NOMO-1 treated with DMSO at 0.1 percent for 48 hours (cell line): ENCODE measurements around the gene FAM149A.

Source experiments
- DNase-seq: peaks from one replicate; lab custom pipeline; 2025; ENCODE audit not compliant: unreplicated experiment; lab: John Stamatoyannopoulos, UW

The FAM149A gene

DNA sequence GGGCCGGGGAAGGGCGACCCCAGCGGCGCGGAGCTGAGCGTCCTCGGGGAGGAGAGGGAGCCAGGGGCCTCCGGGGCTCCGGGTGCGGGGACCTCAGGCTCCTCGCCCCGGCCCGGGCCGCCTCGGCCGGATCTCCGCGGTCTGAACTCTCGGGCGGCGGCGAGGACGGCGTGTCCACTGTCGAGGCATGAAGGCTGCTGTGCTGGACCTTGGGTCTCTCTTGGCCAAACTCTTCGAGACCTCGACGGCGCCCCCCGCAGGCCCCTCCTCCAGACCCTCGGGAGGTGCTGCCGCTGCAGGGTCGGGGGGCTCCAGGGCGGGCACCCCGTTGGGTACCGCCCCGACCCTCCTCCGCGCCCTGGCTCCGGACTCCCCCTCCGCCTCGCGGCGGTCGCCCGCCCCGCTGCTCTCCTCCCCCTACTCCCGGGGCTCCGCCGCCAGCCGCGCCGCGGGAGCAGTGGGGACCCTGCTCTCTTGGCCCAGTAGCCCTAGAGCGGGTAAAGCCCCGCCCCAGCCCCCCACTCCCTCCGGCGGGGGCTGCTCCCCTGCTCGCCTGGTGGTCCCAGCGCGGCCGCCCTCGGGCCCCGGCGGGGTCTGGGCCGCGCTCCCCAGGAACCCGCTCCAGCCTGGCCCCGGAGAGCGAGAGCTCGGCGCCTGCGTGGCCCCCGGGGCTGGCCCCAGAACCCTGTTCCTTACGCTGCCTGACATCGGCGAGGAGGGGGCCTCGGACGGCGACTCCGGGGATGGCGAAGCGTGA, 564 bp downstream of the FAM149A start:
- no peak for DNase-seq

DNA sequence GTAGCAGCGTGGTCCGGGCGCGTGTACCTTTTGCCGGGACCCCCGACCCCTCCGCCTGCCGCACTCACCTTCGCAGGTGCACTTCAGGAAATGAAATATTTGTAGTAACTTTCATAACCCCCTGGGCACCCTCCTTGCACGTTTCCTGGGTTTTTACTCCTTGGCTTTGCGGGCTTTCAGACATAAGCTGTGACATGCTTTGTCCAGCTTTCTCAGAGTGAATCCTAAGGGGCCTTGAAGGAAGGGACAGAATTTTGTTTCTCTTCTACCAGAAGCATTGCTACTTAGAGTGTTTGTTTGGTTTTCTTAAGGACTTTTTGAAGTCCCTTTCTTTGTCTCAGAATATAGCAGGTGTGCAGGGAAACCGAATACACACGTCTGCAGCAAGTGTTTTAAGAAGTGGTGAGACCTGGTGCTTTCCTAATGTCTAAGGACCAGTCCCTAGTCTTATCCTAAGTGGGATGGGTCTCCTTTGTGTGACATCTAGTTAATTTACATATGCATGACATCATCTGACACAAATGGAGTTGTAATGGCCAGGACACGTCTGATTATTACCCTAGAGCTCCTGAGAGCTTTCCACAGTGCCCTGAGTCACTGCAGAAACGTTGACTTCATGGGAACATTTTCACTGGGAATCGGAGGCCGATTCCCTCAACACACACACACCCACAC, 1.3 kb downstream of the FAM149A start:
- no peak for DNase-seq

DNA sequence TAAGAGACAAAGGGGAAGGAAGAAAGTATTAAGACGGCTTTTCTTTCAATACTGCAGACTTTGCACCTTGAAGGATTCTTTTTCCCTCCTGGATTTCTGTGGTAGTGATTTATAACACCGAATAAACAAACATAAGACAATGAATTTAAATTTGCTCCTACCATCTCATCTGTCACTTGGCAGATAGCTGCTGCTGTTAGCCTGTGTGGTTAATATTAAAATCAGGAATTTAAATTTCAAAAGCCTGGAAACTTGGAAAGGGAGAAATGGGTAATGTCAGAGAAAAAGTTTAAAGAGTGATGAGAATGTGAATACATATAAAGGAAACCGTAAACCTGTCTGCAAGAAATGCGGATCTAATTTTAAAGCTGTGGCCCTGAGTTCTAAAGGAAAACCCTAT, 3.4 kb downstream of the FAM149A start:
- DNase-seq, result no peak

DNA sequence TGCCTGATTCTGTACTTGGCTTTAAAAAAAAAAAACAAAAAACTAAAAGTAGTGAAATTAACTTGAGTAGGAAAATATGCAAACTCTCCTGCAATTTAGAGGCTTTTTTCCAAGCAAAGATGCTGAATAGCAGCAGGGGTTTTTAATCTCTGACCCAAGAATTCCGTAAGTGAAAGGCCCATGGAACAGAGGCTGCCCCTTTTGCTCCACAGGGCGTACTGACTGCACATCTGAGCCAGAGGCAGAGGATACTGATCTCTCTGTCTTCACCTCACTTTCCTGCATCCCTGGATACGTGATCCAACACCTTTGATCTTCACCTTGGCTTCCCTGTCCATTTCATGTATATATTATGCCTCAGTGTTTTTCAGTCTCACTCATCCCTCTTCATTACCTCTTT, 3.9 kb downstream of the FAM149A start:
- DNase-seq, result no peak

DNA sequence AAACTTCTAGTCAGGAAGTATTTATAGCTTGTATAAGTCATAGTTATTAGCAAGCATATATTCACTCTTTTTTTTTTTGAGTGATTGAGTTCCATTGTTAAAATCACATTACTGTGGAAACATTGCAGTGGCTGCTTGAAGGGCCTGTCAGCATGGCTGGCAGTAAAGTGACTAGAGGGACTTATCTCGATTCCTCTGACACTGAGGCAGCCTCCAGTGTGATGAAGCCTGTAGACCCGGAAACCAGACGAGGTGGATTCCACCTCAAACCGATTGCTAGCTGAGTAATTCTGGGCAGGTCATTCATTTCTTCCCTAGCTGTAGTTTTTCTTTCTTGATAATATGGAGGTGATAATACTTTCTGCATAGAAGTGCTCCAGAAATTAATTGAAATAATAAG, 4.7 kb downstream of the FAM149A start:
- no peak for DNase-seq

DNA sequence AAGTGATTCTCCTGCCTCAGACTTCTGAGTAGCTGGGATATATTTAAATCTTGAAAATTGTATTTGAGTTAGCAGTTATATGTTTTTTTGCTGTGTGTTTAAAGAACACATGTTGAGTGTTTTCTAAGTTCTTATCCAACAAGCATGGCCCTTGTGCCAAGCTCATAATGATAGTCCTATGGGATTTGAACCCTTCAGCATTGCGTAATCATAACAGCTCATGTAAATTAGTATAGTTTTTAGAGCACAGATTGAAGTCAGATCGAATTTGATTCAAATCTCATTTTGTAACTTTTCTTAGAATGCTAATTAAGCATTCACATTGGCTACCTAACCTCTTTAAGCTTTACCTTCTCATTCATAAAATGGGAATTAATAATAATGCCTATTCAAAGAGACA, 12.2 kb downstream of the FAM149A start:
- DNase-seq, result no peak

DNA sequence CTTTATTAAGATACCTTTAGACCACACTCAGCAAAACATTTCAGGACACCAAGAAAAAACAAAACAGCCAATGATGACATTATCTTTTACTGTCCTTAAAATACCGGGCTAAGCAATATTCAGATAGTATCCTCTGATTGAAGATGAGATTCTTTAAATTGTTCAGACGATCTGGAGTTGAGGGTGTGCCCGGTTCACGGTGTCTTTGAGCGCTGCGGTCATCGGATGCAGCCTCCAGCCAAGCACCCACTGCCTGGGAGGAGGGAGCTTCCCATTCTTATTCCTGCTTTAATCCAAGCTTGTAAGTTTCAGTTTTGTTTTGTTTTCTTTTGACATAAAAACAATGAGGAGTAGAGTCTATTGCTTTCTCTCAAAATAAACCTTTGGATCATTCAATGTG, 14.1 kb downstream of the FAM149A start:
- no peak for DNase-seq

DNA sequence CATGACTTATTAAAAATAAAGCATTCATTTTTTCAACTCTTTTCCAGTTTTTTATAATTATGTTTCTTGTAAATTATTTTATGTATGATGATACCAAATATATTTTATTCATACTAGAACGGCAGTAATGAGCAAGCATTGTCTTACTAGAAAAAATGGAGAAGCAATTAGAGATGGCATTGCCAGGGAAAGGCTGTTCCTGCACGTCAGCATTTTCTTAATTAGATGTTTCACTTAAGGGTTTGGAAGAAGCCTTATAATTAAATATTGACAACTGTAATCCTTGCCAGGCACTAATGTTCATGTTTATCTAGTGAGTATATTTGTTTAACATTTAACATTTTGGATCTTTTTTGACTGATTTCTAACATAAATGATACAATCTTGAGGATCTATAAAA, 16.6 kb downstream of the FAM149A start:
- DNase-seq, result no peak

DNA sequence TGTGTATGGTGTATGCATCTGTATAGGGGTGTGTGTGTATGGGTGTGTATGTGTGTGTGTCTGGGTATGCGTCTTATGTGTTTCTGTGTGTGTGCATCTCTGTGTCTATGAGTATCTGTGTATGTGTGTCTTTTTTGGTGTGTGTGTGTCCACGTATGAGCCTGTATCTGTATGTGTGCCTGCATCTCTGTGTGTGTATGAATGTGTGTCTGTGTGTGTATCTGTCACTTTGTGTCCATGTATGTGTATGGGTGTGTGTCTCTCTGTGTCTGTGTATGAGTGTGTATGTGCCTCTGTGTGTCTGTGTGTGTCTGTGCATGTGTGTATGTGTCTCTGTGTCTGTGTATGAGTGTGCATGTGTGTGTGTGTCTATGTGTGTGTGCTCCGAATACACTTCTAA, 24.3 kb downstream of the FAM149A start:
- DNase-seq, result no peak

DNA sequence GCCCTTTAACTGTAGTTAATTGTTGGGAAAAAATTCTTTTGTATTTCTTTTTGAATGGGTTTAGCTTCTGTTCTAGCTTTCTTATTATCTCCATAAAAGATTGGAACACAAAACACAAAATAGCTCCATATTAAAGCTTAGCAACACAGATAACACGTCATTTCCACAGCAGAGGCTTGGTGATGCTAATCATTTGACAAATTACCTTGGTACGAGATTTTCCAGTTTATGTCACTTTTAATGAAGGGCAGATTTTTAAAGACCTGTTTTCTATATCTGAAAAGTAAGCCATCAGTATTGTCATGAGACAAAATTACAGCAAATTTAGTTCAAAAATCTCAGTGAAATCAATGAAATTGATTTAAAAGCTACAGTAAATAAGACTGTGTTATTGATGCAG, 27.4 kb downstream of the FAM149A start:
- no peak for DNase-seq

DNA sequence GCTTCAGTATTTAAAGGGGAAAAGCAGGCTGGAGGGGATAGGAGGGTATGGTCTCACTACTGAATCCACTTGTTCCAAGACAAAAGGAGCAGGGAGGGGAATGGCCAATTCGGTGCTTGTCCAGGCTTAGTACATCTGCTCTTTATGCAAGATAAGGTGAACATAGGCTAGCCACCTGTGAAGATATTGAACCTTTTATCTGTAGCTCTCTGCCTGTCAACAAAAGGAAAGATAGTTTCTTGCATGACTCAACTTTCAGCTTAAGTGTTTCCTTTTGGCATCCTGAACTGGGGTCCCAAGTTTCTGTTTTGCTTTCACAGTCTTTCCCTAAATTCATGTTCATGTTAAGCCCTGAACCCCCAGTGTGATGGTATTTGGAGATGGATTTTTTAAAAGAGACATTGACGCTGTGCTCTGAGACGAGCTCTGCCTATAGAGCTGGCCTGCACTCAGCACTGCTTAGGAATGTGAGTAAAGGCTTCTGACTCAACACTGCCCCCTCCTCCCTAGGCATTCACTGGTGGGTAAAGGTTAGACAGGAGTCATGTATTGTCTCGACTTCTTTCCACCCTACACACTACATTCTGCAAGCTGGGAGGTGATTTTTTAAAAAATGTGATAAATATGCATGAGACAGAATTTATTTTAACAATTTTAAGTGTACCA, 28.2 kb downstream of the FAM149A start:
- DNase-seq, result no peak

DNA sequence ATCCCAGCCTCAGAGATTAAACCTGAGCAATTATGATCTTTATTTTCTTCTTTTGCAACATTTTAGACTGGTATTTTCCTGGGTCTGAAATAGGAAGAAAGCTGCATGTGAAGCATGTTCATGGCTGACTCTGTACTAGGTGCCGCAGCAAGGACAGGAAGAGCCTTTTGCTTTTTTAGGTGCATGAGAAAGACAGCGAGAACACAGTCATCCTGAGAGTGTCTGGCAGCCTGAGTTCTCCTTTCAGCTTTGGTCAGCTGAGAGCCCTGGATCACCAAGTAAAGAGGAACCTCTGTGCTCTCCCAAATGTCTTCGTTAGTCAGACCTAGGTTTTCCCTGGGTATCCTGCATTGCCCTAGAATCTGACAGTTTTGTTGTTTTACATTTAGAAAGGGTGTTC, 29.8 kb downstream of the FAM149A start:
- DNase-seq, result peak; percentile 63

DNA sequence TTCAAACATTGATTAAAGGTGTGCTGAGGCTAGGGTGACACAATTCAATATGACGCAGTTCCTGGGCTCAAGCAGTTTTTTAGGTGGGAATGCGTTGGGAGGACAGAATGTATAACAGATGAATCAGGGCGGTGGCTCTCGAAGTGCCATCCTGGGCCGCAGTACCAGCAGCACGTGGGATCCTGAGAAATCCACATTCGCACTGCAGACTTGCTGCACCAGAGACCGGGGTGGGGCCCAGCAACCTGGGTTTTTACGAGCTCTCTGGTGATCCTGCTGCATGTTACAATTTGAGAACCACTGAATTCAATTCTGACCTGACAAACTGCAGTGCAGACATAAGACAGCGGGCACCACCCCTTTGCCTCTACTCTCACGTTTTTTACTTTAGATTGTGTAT, 30.4 kb downstream of the FAM149A start:
- DNase-seq, result no peak

DNA sequence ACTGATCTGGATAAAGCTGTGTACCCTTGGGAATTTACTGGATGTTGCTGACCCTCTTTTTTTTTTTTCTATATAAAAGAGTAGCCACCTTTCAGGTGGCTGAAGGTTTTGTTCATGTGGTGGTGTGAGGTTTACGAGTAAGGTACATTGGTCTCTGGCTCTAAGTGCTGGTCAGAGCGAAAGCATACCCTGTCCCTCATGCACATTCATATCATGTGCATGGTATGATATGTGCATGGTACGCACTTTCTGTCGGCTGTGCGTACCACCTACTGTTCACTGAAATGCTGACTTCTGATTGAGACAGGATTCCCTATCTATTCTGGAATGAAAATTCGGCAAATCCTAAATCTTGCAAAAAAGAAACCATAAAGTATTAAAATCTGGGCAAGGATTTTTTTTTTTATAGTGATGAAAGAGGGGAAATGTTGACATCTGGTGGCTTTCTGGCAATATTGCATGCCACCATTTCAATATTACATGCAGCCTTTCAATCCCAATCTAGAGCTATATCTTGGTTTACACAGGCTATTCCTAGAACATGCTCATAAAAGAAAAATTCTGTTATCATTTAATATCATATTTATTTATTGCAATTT, 32.8 kb downstream of the FAM149A start:
- peak; percentile 18 for DNase-seq

DNA sequence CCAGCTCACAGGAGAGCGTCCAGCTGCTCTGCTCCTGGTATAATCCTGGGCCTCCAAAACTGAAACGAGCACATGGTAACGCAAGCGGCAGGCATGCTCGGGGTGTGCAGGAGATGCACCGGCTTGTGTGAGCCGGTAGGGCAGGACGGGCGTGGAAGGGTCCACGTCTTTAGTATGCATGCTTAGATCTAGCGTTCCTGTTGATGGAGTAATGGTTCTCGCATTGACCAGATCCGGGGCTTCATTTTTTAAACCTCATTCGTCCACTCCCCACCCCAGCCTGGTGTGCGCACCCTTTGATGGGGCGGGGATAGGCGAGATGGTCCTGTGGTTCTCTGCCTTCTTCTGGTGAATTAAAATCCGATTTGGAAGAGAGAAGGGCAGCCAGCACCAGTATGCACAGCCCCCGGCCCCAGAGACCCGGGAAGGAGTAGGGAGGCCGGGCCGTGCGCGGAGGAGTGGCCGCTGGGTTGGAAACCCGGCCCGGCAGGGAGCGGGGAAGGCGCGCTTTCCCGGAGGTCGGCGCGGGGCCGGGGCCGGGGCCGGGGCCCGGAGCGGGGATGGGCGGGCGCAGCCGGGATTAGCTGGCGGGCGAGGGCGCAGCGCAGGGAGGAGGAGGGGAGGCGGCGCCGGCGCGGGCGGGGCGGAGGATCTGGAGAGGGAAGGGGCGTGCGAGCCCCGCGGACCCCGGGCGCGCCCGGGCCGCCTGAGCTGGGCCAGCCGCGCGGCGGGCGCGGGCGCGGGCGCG, 39.9 kb downstream of the FAM149A start:
- DNase-seq, result no peak

DNA sequence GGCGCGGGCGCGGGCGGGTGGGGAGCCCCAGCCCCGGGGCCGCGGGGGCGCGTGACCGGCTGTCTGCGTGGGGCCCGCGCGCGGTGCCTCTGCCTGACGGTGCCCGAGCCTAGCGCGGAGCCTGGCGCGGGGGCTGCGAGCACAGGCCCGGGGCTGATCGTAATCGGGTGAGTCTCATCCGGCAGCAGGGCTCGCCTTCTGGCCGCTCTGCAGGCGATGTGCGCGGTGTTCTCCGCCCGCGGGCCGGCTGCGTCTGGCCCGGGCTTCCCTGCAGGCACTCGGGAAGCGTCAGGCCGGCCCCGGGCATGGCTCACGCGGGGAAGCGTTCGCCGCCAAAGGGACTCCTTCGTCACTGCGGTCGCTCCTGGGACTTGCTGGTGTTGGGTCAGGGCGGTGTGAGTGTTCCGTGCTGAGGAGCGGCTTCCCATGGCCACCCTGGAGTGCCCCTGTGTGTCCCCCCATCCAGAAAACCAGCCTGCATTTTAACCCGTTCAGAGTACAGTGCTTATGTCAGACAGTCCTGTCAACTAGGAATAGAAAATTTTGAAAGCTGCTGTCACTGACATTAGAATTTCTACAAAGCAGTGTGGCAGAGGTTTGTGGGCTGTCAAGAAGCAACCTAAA, 40.6 kb downstream of the FAM149A start:
- no peak for DNase-seq

DNA sequence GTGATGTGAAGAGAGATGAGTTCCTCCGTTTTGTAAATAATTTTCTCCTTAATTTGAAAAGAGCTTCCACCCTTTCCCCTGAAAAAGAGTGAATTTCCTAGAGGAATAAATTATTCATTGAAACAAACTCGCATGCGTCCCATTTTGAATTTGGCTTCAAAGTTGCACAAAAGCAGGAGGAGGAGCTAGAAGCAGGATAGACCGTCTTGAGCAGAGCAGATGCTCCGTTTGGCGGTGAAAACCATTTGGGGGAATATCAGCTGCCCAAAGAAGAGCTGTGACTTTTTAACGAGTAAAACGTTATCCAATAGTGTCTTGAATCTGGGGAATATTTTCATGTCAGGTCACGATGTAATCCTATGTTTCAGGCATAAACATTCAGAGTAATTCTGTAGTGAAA, 42.0 kb downstream of the FAM149A start:
- DNase-seq, result no peak

DNA sequence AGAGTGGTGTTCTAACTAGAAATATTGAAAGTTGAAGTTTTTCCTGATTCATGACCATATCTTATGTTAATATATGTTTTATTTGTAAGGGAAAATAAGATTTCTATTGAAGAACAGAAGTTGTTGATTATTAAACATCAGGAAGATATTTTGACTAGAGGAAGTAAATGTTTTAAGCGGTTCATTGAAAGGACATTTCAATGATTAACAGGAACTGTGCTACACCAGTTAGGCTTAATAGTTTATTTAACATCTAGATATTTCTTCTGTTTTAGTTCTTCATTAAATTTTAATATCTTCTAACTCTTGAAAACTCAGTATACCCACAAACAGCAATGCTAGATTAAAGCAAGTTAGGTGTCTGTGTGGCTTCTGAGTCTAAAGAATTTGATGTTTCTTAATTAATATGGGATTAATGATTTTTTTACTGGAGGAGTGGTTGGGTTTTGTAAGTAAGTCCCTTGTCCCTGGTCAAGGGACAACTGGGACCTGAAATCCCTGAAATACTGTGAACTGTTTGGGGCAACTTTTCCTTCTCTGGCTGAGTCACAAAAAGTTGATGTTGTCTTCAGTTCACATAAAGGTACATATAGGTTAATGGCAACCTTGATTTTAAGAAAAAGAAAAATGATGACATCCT, 44.0 kb downstream of the FAM149A start:
- no peak for DNase-seq

DNA sequence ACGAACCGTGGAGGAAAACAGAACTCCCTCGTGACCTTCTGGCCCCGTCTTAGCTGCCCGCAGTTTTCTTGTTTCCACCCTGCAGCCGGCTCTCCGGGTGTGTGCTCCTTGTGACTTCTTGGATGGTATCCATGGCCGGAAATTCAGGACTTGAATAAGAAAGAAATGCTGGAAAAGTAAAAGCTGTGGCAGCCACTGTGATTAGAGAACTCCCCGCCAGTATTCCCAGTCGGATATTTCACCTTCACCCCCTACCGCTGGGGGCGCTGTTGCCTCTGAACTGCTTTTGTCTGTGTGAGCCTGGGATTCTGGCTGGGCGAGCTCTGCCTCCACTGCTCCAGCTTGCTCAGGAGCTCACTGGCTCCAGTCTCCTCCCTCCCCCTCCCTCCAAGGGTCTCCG, 45.4 kb downstream of the FAM149A start:
- DNase-seq, result no peak

DNA sequence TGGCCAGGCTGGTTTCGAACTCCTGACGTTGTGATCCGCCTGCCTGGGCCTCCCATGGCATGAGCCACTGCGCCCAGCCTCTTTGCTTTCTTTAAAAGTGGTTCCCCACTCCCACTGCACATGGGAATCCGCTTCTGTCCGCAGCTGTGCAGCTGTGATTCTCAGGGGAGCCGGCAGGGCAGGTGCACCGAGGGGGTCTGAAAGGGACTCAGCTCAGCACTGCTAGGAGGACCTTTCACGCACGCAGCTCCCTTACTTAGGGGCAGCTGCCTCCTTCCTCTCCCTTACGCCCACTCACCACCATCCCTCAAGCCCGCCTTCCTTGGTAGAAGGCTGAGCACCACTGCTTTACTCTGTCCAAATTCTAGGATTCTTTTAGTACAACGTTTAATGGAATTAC, 46.4 kb downstream of the FAM149A start:
- DNase-seq, result no peak
